BJ (cell line): ENCODE results near the gene MTURN. TPM values are rescaled to one million over a fixed set of nuclear protein-coding genes. Genes with fewer than 3 reads are reported as not detected.

Experiments used
- CTCF ChIA-PET: fragments of 350-600 bp; formaldehyde crosslinking; extraction: SDS; loops from one replicate; lab custom pipeline; 2021; ENCODE audit warnings: antibody characterized with exemption, inconsistent platforms; lab: Yijun Ruan, JAX
- POLR2A ChIA-PET: fragments of 300-600 bp; sonication (Branson Sonifier 250); formaldehyde crosslinking; extraction: SDS; loops from one replicate; lab custom pipeline; 2021; ENCODE audit warnings: antibody characterized with exemption; lab: Charles Lee
- DNase-seq: peaks from one replicate; pipeline ENCODE4 v3.0.0-alpha.2; 2011; ENCODE audit warnings: low read depth
- H3K27me3 ChIP-seq: 2 replicates; pipeline ENCODE4 v1.6.0; 2011; ENCODE audit warnings: low read length; ENCODE audit not compliant: control insufficient read depth, insufficient read depth
- H3K36me3 ChIP-seq: 2 replicates; pipeline ENCODE4 v1.5.1; 2011; ENCODE audit warnings: low read length; ENCODE audit not compliant: control insufficient read depth, insufficient read depth
- H3K4me3 ChIP-seq: 2 replicates; pipeline ENCODE4 v1.5.1; 2011; ENCODE audit warnings: low read depth, mild to moderate bottlenecking, control low read depth, low read length
- CTCF ChIP-seq: IDR thresholded peaks from 2 replicates; pipeline ENCODE4 v1.5.1; 2011; ENCODE audit warnings: low read depth, mild to moderate bottlenecking, control low read depth, inconsistent platforms, low read length, moderate library complexity; ENCODE audit not compliant: insufficient read depth
- polyA plus RNA-seq: library from polyadenylated mRNA; depleted of rRNA; stranded (reverse); fragments of >200 nt; gene quantifications from 2 replicates; pipeline ENCODE4 v1.2.3, GENCODE V29; 2011

Gene MTURN
- polyA plus RNA-seq, 1 experiment: 7.0 TPM

GRCh38 chr7:30159698-30160143 lies 24.9 kb downstream of the MTURN start:
- ChIA-PET CTCF (no interaction called here), POLR2A (no interaction called here)
- peak; percentile 35 for TF ChIP-seq CTCF
- Histone ChIP-seq H3K36me3 (no peaks in the 10 kb centered on the region), H3K27me3 (no peaks in the 10 kb centered on the region), H3K4me3 (no peak overlapping the region)
- no peak for DNase-seq

- no peak for TF ChIP-seq CTCF
- ChIA-PET POLR2A (no interaction called here), CTCF (interaction anchor here (0.7 kb wide), 1 partner anchor 12 kb away, joined by 3 read pairs; no protein-coding TSS in a partner anchor)
- Histone ChIP-seq H3K27me3 (no peaks in the 10 kb centered on the region), H3K4me3 (no peak overlapping the region), H3K36me3 (no peaks in the 10 kb centered on the region)
- DNase-seq: no peak
Measured at GRCh38 chr7:30160329-30160728, 25.5 kb downstream of the MTURN start.

- CTCF ChIA-PET: interaction anchor here (1.0 to 3.0 kb wide), 5 partner anchors 12 to 403 kb away, joined by 3 to 12 read pairs (median 3); no protein-coding TSS in a partner anchor
- POLR2A ChIA-PET: no interaction called here
Measured at GRCh38 chr7:30162133-30162532, 27.3 kb downstream of the MTURN start.

GRCh38 chr7:30162622-30163124 lies 27.9 kb downstream of the MTURN start:
- ChIA-PET CTCF (interaction anchor here (1.0 to 3.0 kb wide), 4 partner anchors 11 to 402 kb away, joined by 3 to 12 read pairs (median 3); no protein-coding TSS in a partner anchor), POLR2A (interaction anchor here (0.6 kb wide), 1 partner anchor 431 kb away, joined by 3 read pairs; no protein-coding TSS in a partner anchor)
- Histone ChIP-seq H3K4me3 (no peak overlapping the region), H3K27me3 (no peaks in the 10 kb centered on the region), H3K36me3 (no peaks in the 10 kb centered on the region)
- TF ChIP-seq CTCF: no peak
- DNase-seq: no peak

More at GRCh38 chr7:30162133-30162532, 27.3 kb downstream of the MTURN start:
- H3K27me3 ChIP-seq: no peaks in the 10 kb centered on the region
- no peaks in the 10 kb centered on the region for H3K36me3 ChIP-seq
- H3K4me3 ChIP-seq: no peak overlapping the region
- no peak for TF ChIP-seq CTCF
- DNase-seq: no peak

GRCh38 chr7:30163231-30163894 lies 28.6 kb downstream of the MTURN start:
- no peak for TF ChIP-seq CTCF
- ChIA-PET POLR2A (interaction anchor here (0.6 kb wide), 1 partner anchor 430 kb away, joined by 3 read pairs; no protein-coding TSS in a partner anchor), CTCF (interaction anchor here (0.7 to 3.0 kb wide), 6 partner anchors 8 to 401 kb away, joined by 3 to 16 read pairs (median 6); no protein-coding TSS in a partner anchor)
- Histone ChIP-seq H3K27me3 (no peaks in the 10 kb centered on the region), H3K4me3 (no peak overlapping the region), H3K36me3 (no peaks in the 10 kb centered on the region)
- DNase-seq: no peak
